Measurements from ENCODE around the gene SGMS1.

DNA sequence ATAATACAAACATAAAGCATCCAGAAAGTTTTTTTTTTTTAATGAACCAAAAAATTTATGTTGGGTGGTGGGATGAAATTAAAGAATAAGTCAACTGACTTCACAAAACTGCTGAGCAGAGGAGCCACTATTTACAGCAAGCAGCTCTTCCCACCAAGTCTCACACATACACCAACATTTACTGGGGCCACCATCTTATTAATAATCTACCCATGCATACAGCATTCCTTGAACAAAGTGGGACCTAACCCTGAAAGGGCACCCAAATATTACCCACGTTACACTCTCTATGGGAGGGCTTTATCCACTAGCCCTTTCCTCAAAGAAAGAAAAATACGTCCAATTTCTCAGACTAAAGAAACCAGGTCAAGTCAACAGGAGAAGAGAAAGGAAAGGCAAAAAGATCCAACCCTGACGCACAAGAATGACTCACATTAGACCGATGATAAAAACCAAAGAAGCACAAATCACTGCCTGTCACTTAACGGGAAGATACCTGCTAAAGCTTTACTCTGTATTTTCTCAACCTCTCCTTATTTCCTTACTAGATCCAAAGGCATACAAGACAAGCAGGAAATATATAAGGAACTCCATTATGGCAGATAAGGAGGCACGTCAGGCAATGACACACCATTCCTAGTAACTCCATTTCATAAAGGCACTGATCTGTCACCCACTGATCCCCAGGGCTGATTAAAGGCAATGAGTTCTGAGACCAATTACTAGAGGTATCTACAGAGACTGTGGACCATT, 230.6 kb downstream of the SGMS1 start:
- TF ChIP-seq POLR2A (IDR thresholded peaks at IDR 0.05) (no peak), CTCF (IDR thresholded peaks at IDR 0.05) (no peak)
